Measurements from ENCODE around the gene RNF141. TPM values are rescaled to one million over a fixed set of nuclear protein-coding genes. Genes with fewer than 3 reads are reported as not detected.

RNF141 gene
- total RNA-seq, 4 donors from 2014 or later: 39.0 to 68.3 (median 59.7) TPM

GRCh38 chr11:10503777-10504480, 37.1 kb downstream of the RNF141 start:
- TF ChIP-seq, protein P1, sequence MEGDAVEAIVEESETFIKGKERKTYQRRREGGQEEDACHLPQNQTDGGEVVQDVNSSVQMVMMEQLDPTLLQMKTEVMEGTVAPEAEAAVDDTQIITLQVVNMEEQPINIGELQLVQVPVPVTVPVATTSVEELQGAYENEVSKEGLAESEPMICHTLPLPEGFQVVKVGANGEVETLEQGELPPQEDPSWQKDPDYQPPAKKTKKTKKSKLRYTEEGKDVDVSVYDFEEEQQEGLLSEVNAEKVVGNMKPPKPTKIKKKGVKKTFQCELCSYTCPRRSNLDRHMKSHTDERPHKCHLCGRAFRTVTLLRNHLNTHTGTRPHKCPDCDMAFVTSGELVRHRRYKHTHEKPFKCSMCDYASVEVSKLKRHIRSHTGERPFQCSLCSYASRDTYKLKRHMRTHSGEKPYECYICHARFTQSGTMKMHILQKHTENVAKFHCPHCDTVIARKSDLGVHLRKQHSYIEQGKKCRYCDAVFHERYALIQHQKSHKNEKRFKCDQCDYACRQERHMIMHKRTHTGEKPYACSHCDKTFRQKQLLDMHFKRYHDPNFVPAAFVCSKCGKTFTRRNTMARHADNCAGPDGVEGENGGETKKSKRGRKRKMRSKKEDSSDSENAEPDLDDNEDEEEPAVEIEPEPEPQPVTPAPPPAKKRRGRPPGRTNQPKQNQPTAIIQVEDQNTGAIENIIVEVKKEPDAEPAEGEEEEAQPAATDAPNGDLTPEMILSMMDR (IDR thresholded peaks at IDR 0.05; ENCODE audit: low read depth): no peak

- TF ChIP-seq, protein P1 (IDR thresholded peaks at IDR 0.05; ENCODE audit: low read depth): no peak
These were observed 37.8 kb downstream of the RNF141 start for GRCh38 chr11:10503221-10503620.

DNA sequence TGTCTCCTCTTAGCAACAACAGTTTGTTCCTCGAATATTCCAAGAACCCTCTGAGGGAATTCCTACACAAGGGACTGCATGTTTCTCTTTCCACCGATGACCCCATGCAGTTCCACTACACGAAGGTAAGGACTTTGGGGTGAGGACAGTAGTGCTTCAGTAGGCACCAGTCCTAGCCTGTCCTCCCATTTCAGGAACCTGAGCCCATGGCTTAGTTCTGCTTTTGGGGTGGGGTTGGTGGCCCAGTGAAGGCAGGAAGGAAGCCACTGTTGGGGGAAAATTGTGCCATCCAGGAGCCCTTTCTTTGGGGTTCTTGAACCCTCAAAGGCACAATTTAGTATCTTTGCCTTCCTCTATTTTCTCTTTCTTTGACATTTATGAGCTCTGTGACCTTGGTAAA, 38.2 kb downstream of the RNF141 start:
- TF ChIP-seq, protein P1 (IDR thresholded peaks at IDR 0.05; ENCODE audit: low read depth): no peak

DNA sequence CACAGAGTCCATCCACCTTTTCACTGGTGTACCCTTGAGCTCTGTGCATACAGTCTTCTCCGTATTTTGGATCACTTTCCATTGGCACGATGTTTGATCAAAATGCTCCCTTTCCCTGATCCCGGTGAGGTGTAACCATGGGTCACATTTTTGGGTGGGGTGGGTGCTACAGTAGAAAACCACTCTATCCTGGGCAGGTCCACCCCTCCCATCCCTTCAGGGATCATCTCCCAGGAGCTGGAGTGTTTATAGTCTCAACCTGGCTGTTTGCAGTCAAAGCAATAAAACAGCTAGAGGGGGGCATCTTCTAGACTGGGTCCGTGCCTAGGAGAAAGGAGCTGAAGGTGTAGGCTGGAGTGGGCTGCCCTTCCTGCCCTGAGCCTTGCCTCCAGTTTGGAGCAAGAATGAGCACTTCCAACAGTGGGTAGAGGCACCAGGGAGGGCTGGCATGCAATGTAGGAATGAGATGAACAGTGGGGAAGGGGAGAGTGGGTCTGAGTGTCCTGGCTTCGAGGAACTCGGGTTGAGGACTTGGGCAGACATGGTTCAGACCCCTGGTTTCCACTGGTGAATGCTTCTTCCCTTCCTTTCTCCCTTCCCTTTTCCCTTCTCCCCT, 38.8 kb downstream of the RNF141 start:
- TF ChIP-seq, protein P1 (IDR thresholded peaks at IDR 0.05; ENCODE audit: low read depth): no peak

DNA sequence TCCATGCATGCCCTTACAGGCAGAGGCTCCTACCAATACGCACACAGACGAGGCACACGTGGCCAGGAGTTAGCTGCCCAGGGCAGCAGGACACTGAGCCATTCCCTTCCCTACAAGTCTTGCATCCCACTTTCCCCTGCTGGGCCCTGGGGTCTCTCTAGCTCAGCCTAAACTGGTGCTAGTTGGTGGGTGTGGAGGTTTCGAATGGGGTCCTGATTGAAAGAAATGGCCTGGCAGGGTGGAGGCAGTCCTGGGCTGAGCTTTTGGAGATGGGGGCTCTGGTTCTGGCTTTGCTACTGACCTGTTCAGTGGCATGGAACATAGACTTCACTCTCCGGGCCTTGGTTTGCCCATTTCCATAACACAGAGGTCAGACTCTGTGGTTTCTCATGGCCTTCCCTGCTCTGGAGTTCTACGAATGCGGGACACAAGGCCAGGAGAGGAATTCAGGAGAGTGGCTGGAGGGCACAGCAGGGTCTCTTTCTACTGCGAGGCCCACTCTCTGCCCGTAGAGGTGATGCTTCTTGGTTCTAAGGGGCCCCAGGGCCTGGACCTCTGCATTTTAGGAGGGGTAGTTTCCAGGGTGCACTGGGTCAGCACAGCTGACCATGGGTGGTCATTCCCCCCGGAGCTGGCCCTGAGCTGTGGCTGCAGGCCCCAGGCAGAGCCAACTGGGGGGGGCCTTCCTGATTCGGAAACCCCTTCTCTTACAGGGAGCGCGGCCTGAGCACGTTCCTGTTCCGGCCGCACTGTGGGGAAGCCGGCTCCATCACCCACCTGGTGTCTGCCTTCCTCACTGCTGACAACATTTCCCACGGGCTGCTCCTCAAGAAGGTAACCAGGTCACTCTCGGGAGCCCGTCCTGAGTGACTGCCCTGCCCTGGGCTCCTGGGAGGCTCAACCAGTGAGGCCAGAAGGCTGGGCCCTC, 40.0 kb downstream of the RNF141 start:
- TF ChIP-seq, protein P1 (IDR thresholded peaks at IDR 0.05; ENCODE audit: low read depth): no peak

DNA sequence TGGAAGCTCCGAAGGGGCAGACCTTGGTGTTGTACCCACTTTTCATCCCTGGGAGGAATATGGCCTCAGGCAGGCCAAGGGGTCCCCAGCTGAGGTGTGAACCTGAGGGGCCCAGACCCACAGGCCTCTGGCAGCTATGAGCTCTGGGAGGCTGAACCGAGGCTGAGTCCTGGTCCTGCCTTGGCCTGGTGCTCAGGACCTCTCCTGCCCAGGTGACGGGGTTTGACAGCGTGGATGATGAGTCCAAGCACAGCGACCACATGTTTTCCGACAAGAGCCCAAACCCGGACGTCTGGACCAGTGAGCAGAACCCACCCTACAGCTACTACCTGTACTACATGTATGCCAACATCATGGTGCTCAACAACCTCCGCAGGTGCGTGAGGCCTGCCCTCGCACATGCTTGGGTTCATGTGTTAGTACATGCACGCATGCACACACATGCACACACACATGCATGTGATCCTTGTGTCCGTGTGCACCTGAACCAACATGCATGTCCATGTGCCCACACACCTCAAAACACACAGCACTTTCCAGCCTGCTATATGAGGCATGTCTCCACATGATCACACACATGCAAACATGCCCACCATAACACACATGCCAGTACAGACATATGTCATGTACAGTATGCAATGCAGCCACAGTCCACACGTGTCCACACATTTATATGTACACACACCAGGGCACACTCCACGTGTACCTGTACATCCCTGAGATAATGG, 40.9 kb downstream of the RNF141 start:
- TF ChIP-seq, protein P1 (IDR thresholded peaks at IDR 0.05; ENCODE audit: low read depth): no peak
